LNCaP clone FGC (cell line): ENCODE results near the gene BLID.

Experiments used
- DNase-seq: peaks from one replicate; pipeline ENCODE4 v3.0.0-alpha.2; 2011; ENCODE audit warnings: low read depth
- H3K4me3 ChIP-seq: 2 replicates; pipeline ENCODE4 v1.5.1; 2011; ENCODE audit warnings: mild to moderate bottlenecking, low read depth, low read length, control low read depth
- CTCF ChIP-seq: IDR thresholded peaks from 2 replicates; pipeline ENCODE4 v1.5.1; 2012; ENCODE audit warnings: mild to moderate bottlenecking; ENCODE audit not compliant: control insufficient read depth, insufficient read depth; ENCODE audit errors: extremely low read depth

BLID gene

DNA sequence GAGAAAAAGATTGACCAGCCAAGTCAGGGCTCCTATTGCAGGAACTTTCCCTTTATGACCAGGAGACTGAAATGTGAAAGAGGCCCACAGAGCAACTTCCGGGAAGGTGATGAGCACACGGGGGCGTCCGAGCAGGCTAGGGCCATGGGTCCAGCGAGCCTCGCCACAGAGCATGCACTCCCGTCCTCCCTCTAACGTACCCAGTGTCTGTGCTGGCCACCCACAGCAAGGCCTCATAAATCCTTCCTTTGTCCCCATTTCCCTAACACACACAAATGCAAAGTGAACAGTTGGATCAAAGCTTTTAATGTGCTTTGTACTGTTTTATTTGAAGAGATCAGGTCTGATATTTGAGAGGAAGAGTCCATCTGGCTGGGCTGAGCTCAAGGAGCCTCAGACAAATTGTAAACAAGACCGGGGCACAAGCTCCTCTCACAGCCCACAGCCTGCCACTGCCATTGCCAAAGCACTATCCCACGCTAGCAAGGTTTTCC, 44.3 kb downstream of the BLID start:
- no peak for DNase-seq
- no peak overlapping the region for H3K4me3 ChIP-seq
- TF ChIP-seq CTCF = no peak

GRCh38 chr11:122069707-122070360, 46.2 kb downstream of the BLID start:
- no peak for DNase-seq
- TF ChIP-seq CTCF = no peak
- no peak overlapping the region for H3K4me3 ChIP-seq

DNA sequence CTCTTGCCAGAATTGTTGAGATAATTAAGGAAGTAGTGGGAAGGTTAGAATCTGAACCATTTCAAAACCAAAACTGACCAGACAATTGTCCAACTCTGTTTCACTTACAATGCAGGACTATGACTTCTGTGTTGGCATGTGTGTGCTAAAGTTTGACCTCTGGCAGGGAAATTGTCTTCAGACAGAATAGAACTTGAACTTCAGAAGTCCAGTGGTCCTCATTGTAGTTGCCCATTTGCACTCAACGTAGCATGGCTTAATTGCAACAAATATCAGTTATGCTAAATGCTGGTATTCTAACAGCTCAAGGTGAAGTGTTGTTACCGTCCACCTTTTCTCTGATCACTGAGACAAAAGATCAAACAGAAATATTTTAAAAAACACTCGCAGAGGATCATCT, 47.2 kb downstream of the BLID start:
- no peak overlapping the region for H3K4me3 ChIP-seq
- DNase-seq = no peak
- TF ChIP-seq CTCF = no peak

- no peak overlapping the region for H3K4me3 ChIP-seq
- no peak for TF ChIP-seq CTCF
- DNase-seq = no peak
These were observed 47.9 kb downstream of the BLID start for GRCh38 chr11:122068141-122068540.
